Muscle layer of duodenum (tissue), 2 donors: Measurements from ENCODE around the gene DCUN1D2.

Experiments used
- H3K27ac ChIP-seq: one replicate; pipeline ENCODE4 v1.7.0; 2013; ENCODE audit warnings: mild to moderate bottlenecking, low read length
- H3K27me3 ChIP-seq: one replicate; pipeline ENCODE4 v1.7.0; 2013; ENCODE audit warnings: low read depth, mild to moderate bottlenecking, control low read depth, low read length
- H3K36me3 ChIP-seq, 2 donors: one replicate each; pipeline ENCODE4 v1.7.0; 2013; ENCODE audit warnings: low read length in 2 of 2, control low read depth in 1 of 2, mild to moderate bottlenecking in 1 of 2; ENCODE audit not compliant: insufficient read depth in 2 of 2, control insufficient read depth in 1 of 2
- H3K4me1 ChIP-seq, 2 donors: one replicate each; pipeline ENCODE4 v1.7.0; 2013; ENCODE audit warnings: low read length in 2 of 2, mild to moderate bottlenecking in 2 of 2, control low read depth in 1 of 2, moderate library complexity in 1 of 2; ENCODE audit not compliant: insufficient read depth in 2 of 2, control insufficient read depth in 1 of 2
- H3K4me3 ChIP-seq, 2 donors: one replicate each; pipeline ENCODE4 v1.7.0; 2013; ENCODE audit warnings: low read length in 2 of 2, low read depth in 1 of 2, mild to moderate bottlenecking in 1 of 2
- H3K9me3 ChIP-seq, 2 donors: one replicate each; pipeline ENCODE4 v1.7.0; 2013; ENCODE audit warnings: low read length in 2 of 2, control low read depth in 1 of 2, mild to moderate bottlenecking in 1 of 2; ENCODE audit not compliant: control insufficient read depth in 1 of 2
- donor health status: healthy.

Gene DCUN1D2

GRCh38 chr13:113500530-113501265 is 10.2 kb upstream of the DCUN1D2 start:
- Histone ChIP-seq H3K27ac (no peak overlapping the region), H3K9me3 (no peaks in the 10 kb centered on the region), H3K4me1 (peaks cover 0 to 5% of the 10 kb centered on the region in 2 donors), H3K4me3 (no peak overlapping the region), H3K27me3 (no peaks in the 10 kb centered on the region), H3K36me3 (peaks cover 47 to 68% of the 10 kb centered on the region in 2 donors)

- Histone ChIP-seq H3K4me1 (peaks cover 0 to 11% of the 10 kb centered on the region in 2 donors), H3K27me3 (no peaks in the 10 kb centered on the region), H3K36me3 (peaks cover 49 to 63% of the 10 kb centered on the region in 2 donors), H3K9me3 (no peaks in the 10 kb centered on the region), H3K27ac (no peak overlapping the region), H3K4me3 (no peak overlapping the region)
These were observed 9.4 kb upstream of the DCUN1D2 start for GRCh38 chr13:113499936-113500335.

GRCh38 chr13:113498905-113499304 is 8.4 kb upstream of the DCUN1D2 start:
- peaks cover 49 to 56% of the 10 kb centered on the region in 2 donors for H3K36me3 ChIP-seq
- no peaks in the 10 kb centered on the region for H3K27me3 ChIP-seq
- H3K27ac ChIP-seq = no peak overlapping the region
- no peak overlapping the region for H3K4me3 ChIP-seq
- no peaks in the 10 kb centered on the region for H3K9me3 ChIP-seq
- H3K4me1 ChIP-seq = peaks cover 0 to 11% of the 10 kb centered on the region in 2 donors

- Histone ChIP-seq H3K27me3 (no peaks in the 10 kb centered on the region), H3K4me3 (no peak overlapping the region), H3K9me3 (no peaks in the 10 kb centered on the region), H3K27ac (no peak overlapping the region), H3K36me3 (peaks cover 47 to 49% of the 10 kb centered on the region in 2 donors), H3K4me1 (peaks cover 10 to 25% of the 10 kb centered on the region in 2 donors)
These were observed 6.7 kb upstream of the DCUN1D2 start for GRCh38 chr13:113497217-113497616.

- Histone ChIP-seq H3K27ac (peak overlapping the region; percentile 35), H3K36me3 (peaks cover 32 to 35% of the 10 kb centered on the region in 2 donors), H3K4me3 (peak overlapping the region in 1 of 2 donors; percentile 46), H3K4me1 (peaks cover 10 to 33% of the 10 kb centered on the region in 2 donors), H3K9me3 (no peaks in the 10 kb centered on the region), H3K27me3 (no peaks in the 10 kb centered on the region)
These were observed 5.1 kb upstream of the DCUN1D2 start for GRCh38 chr13:113495494-113496210.

GRCh38 chr13:113493315-113493951 is 2.9 kb upstream of the DCUN1D2 start:
- Histone ChIP-seq H3K4me1 (peaks cover 21 to 50% of the 10 kb centered on the region in 2 donors), H3K27me3 (no peaks in the 10 kb centered on the region), H3K4me3 (peak overlapping the region in 1 of 2 donors; percentile 8), H3K27ac (peak overlapping the region; percentile 32), H3K9me3 (no peaks in the 10 kb centered on the region), H3K36me3 (peaks cover 13 to 15% of the 10 kb centered on the region in 2 donors)

- Histone ChIP-seq H3K4me3 (peak overlapping the region; percentile 78 to 85), H3K4me1 (peaks cover 23 to 57% of the 10 kb centered on the region in 2 donors), H3K36me3 (peaks cover 6 to 10% of the 10 kb centered on the region in 2 donors), H3K27me3 (no peaks in the 10 kb centered on the region), H3K27ac (peak overlapping the region; percentile 70), H3K9me3 (no peaks in the 10 kb centered on the region)
These were observed 1.5 kb upstream of the DCUN1D2 start for GRCh38 chr13:113491982-113492381.

GRCh38 chr13:113491418-113491883 is 940 bp upstream of the DCUN1D2 start:
- Histone ChIP-seq H3K36me3 (peaks cover 4 to 6% of the 10 kb centered on the region in 2 donors), H3K27ac (peak overlapping the region; percentile 70), H3K4me1 (peaks cover 23 to 57% of the 10 kb centered on the region in 2 donors), H3K27me3 (no peaks in the 10 kb centered on the region), H3K4me3 (peak overlapping the region; percentile 78 to 85), H3K9me3 (no peaks in the 10 kb centered on the region)

- H3K4me1 ChIP-seq = peaks cover 23 to 53% of the 10 kb centered on the region in 2 donors
- no peaks in the 10 kb centered on the region for H3K27me3 ChIP-seq
- no peaks in the 10 kb centered on the region for H3K9me3 ChIP-seq
- peak overlapping the region; percentile 80 to 85 for H3K4me3 ChIP-seq
- peaks cover 0 to 4% of the 10 kb centered on the region in 2 donors for H3K36me3 ChIP-seq
- H3K27ac ChIP-seq = peak overlapping the region; percentile 39
These were observed 689 bp downstream of the DCUN1D2 start for GRCh38 chr13:113489549-113490495.

GRCh38 chr13:113489171-113489548 is 1.4 kb downstream of the DCUN1D2 start:
- H3K36me3 ChIP-seq = peaks cover 0 to 4% of the 10 kb centered on the region in 2 donors
- H3K4me1 ChIP-seq = peaks cover 23 to 60% of the 10 kb centered on the region in 2 donors
- no peaks in the 10 kb centered on the region for H3K9me3 ChIP-seq
- H3K27ac ChIP-seq = no peak overlapping the region
- no peaks in the 10 kb centered on the region for H3K27me3 ChIP-seq
- H3K4me3 ChIP-seq = peak overlapping the region; percentile 80 to 85
